Measurements from ENCODE around the gene POLR1E.

POLR1E gene

DNA sequence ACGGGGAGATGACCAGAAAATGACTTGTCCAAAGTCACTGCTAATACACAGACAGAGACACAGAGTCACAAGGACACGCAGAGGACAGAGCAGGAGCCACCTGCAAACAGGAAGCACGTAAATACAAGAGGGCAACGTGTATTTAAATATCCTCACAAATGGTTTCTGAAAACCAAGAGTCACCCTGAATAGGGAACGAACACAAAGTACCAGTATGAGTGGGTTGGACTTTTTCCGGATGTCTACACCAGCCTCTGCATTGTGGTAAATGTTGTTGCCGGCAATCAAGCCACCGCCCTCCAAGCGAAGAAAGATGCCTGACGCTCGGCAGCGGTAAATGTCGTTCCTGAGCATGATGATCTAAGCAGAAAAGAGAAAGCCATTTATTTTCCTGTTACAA, 46.0 kb downstream of the POLR1E start:
- DNase-seq (ENCODE audit: low read depth in 1 of 2, low spot score in 1 of 2) = peak in 1 of 2 donors; percentile 20

DNA sequence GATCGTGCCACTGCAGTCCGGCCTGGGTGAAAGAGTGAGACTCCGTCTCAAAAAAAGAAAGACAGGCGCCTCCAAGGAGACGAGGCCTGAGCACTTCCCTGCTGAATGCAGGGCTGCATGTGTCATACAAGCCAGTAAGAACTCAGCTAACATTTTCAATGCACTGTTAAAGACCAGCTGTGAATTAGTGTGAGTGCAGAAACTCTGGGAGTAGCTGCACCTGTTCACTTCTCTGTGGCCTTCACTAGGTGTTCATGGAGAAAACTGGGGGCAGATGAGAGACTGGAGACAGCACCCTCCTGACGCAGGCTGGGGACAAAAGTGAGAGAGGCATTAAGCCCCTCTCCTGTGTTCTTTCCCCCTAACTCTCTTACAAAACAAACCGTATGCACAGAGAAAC, 48.7 kb downstream of the POLR1E start:
- DNase-seq (ENCODE audit: low read depth in 1 of 2, low spot score in 1 of 2) = no peak

DNA sequence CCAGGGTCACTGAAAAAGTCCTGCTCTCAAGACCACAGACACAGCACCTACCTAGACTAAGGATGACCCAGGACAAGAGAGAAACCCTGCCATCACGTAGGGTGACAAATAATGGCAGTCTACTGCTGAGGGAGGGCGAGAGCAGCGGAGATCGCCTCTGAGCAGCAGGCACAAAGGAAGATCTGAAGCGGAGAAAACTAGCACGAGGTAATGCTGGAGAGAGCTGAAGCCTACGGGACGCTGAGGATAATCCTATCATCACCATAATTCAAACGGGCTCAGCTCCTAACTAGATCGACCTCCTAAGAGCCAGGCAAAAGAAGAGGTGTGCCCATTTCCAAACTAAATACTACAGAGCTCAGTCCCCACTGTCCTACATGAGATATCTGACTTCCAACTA, 49.2 kb downstream of the POLR1E start:
- no peak for DNase-seq (ENCODE audit: low read depth in 1 of 2, low spot score in 1 of 2)

DNA sequence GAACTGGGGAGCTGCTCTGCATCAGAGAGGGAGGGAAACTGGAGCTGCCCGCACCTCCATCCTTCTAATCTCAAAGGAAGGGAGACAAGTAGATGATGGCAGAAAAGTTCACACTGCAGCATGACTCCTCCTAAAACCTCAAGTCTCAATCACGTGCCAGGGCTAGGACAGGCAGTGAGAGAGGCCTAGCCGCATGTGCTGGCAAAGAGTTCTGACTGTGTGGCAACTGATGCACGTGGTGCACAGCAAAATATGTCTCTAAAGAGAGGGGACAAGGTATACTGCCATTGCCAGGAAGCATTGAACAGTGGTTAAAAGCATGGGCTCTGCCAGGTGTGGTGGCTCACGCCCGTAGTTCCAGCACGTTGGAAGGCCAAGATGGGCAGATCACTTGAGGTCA, 52.4 kb downstream of the POLR1E start:
- DNase-seq (ENCODE audit: low read depth in 1 of 2, low spot score in 1 of 2) = no peak

DNA sequence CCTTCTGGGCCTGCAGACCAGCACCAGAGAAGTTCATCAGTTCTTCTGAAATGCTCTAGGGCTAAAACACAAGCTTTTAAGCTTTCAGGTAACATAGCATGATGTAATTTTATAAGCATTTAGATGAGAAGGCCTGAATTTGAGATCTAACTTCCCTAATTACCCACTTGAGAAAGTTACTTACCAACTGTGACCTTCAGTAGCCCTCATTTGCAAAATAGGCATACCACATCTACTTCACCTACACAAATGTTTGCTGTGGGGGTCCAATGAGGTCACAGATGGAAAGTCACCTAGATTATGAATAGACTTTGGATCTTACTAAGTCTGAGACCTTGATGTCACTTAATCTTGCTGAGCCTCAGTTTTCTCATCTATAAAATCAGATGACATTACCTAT, 53.9 kb downstream of the POLR1E start:
- DNase-seq (ENCODE audit: low read depth in 1 of 2, low spot score in 1 of 2) = no peak

DNA sequence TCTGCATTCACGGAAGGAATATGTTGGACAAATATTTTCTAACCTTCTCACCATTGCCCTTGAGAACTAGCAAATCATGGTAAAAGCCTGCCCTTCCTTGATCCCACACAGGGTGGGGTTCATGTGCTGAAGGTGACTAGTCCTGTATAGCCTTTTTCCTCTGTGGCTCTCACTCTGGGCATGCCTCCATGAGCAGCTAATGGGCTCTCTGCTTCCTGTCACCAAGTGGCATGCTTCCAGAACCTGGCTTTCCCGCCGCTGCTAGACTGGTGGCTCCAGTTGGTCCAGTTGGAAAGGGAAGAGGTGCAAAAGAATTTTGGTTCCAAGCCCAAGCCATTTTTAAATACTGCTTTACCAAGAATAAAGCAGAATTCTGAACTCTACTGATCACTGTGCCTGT, 54.9 kb downstream of the POLR1E start:
- DNase-seq (ENCODE audit: low read depth in 1 of 2, low spot score in 1 of 2) = no peak

DNA sequence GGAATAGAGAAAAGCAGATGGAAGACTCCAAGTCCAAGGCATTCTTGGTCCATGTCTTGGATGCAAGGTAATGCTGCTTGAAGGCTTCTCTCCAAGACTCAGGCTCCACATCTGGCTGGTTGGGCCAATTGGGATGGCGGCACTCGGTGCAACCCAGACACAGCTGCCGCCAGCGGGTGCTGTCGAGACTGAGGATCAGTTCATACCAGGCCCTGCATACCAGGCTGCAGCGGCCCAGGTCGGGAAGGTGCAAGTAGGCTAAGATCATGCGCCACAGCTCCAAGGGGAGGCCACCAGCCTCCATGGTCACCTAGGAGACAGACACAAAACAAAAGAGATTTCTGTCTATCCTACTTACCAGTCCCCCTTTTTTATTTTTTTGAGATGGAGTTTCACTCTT, 55.7 kb downstream of the POLR1E start:
- no peak for DNase-seq (ENCODE audit: low read depth in 1 of 2, low spot score in 1 of 2)

DNA sequence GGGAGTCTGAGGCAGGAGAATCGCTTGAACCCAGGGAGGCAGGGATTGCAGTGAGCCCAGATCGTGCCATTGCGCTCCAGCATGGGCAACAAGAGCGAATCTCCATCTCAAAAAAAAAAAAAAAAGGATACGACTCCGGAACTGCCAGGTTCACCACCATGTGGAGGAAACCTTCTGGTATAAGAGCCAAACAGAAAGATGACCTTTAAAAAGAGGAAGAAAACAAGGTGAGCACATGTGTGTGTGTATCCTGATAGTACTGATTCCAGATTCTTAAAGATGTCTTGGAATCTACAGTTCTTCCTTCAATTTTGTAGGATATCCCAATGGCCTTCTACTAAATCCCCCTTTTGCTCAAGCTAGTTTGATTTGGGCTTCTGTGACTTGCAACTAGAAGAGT, 56.7 kb downstream of the POLR1E start:
- no peak for DNase-seq (ENCODE audit: low read depth in 1 of 2, low spot score in 1 of 2)

DNA sequence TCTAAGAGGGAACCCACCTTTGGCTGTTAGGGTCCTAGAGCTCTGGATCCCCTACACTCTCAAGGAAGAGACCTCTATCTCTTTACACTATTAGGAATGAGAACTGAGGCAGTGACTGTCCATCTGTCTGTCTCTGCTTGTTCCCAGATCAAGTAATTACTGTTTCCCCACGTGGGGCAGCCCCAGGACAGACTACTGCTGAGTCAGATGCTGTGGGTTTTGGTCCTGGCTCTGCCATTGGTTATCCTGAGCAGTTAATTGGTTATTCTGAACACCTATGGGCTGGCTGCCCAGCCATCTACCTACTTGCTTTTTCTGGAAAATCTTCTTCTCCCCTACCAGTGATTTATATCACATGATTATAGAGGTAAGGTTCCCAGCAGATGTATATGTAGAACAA, 57.1 kb downstream of the POLR1E start:
- DNase-seq (ENCODE audit: low read depth in 1 of 2, low spot score in 1 of 2) = no peak

DNA sequence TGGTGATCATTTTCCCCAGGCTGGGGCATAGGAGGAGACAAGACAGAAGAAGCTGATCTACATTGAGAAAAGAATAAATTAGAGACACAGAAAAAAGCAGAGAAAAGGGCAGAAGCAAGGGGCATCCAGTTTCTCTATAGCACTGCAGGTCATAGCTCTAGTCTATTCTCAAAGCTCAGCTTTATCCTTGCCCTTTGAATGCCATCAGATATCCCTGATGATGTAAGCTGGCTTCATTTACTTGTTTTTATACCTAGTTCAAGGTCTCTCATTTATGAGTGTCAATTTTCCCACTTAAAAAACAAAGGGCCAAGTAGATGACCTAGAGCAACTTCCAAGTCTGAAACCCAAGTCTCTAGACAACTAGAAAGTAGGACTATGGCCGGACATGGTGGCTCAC, 57.7 kb downstream of the POLR1E start:
- no peak for DNase-seq (ENCODE audit: low read depth in 1 of 2, low spot score in 1 of 2)

DNA sequence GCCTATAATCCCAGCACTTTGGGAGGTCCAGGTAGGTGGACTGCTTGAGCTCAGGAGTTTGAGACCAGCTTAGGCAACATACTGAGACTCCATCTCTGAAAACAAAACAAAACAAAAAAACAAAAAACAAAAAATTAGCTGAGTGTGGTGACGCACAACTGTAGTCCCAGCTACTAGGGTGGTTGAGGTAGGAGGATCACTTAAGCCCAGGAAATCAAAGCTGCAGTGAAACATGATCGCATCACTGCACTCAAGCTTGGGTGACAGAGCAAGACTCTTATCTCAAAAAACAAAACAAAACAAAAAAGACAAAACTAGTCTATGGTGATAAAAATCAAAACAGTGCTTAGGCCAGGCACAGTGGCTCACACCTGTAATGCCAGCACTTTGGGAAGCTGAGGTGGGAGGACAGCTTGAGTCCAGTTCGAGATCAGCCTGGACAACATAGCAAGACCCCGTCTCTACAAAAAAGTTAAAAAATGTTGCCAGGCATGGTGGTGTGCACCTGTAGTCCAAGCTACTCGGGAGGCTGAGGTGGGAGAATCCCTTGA, 61.7 kb downstream of the POLR1E start:
- DNase-seq (ENCODE audit: low read depth in 1 of 2, low spot score in 1 of 2) = no peak

DNA sequence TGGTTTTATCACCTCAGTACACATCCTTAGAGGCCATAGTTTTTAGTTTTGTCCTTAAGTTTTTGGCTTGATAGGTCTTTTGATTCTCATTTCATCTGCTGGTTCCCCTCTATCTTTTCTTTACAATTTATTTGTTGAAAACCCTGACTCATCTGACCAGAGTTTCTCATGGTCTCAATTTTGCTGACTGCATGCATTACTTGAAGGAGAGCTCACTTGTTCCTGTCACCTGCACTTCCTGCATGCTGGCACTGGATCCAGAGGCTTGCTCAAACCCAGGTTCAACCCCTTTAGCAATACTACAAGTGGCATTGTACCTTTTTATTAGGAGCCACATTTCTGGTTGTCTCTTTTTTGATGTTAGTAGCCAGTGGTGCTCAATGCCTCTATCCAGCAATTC, 63.8 kb downstream of the POLR1E start:
- DNase-seq (ENCODE audit: low read depth in 1 of 2, low spot score in 1 of 2) = no peak

DNA sequence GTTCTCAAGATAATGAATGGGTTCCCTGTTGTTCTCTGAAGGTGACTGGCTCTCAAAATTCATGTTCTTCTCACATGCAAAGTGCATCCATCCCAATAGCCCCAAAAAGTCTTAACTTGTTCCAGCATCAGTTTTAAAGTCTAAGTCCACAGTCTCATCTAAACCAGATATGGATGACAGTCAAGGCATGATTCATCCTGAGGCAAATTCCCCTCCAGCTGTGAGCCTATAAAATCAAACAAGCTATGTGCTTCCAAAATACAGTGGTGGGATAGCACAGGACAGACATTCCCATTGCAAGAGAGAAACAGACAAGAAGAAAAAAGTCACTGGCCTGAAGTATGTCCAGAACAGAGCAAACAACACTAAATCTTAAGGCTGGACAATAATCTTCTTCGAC, 65.0 kb downstream of the POLR1E start:
- no peak for DNase-seq (ENCODE audit: low read depth in 1 of 2, low spot score in 1 of 2)

DNA sequence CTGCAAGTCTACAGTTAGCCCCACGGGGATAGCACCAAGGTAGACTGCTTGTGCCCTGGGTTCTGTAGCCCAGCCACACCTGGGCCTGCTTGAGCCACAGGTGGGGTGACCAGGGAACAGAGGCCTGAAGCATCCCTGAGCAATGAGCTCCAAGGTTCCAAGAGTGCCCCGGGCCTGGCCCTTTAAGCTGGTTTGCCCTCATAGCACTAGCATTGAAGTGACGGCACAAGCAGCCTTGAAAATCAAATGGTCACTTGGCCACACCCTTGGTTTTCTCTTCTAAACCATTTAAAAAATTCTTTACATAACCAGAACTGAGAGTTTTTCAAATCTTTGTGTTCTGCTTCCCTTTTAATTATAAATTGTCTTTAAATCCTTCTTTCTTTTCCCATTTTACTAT, 65.7 kb downstream of the POLR1E start:
- no peak for DNase-seq (ENCODE audit: low read depth in 1 of 2, low spot score in 1 of 2)

DNA sequence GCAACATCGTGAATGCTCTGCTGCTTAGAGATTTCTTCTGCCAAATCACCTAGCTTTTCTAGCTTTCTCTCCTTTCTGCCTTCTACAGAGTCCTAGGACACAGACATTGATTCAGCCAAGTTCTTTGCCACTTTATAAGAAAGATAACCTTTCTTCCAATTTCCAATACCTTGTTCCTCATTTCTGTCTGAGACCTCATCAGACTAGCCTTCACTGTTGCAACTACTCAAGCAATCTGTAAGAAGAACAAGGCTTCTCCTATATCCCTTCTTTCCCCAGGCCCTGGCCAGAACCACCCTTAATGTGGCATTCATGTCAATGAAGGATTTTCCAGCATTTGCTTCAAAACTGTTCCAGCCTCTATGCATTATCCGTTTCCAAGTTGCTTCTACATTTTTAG, 66.1 kb downstream of the POLR1E start:
- DNase-seq (ENCODE audit: low read depth in 1 of 2, low spot score in 1 of 2) = no peak

All from stimulated activated CD4-positive, alpha-beta T cell treated with anti-CD3 and anti-CD28 coated beads, Interleukin-15, amount 100 ng/mL, for 1 hour (primary cell).